Neuronal stem cell (in vitro differentiated cells): Measurements from ENCODE around the gene IRF2BPL.
A peak's percentile ranks its signal among the peaks of the same experiment; 100 is the strongest.

Source experiments
- DNase-seq: peaks from one replicate; pipeline ENCODE4 v3.0.0-alpha.2; 2013; ENCODE audit warnings: low spot score
- H2AFZ ChIP-seq: one replicate; pipeline ENCODE4 v1.6.1; 2013; ENCODE audit warnings: mild to moderate bottlenecking, low read length, inconsistent platforms
- H2AK5ac ChIP-seq: 2 replicates; pipeline ENCODE4 v1.6.1; 2013; ENCODE audit warnings: low read depth, mild to moderate bottlenecking, inconsistent platforms, low read length, moderate library complexity, mixed read lengths
- H2BK120ac ChIP-seq: 2 replicates; pipeline ENCODE4 v1.6.1; 2013; ENCODE audit warnings: low read depth, mild to moderate bottlenecking, inconsistent platforms, low read length, moderate library complexity, mixed read lengths
- H2BK12ac ChIP-seq: one replicate; pipeline ENCODE4 v1.6.1; 2013; ENCODE audit warnings: low read length, inconsistent platforms
- H2BK15ac ChIP-seq: 2 replicates; pipeline ENCODE4 v1.6.1; 2013; ENCODE audit warnings: mild to moderate bottlenecking, low read length, inconsistent platforms, mixed read lengths
- H2BK5ac ChIP-seq: one replicate; pipeline ENCODE4 v1.6.1; 2013; ENCODE audit warnings: inconsistent platforms, mild to moderate bottlenecking, low read length, moderate library complexity
- H3K14ac ChIP-seq: one replicate; pipeline ENCODE4 v1.6.1; 2013; ENCODE audit warnings: low read length, inconsistent platforms
- H3K18ac ChIP-seq: 2 replicates; pipeline ENCODE4 v1.6.1; 2013; ENCODE audit warnings: low read length, inconsistent platforms
- H3K23ac ChIP-seq: 2 replicates; pipeline ENCODE4 v1.6.1; 2013; ENCODE audit warnings: low read depth, mild to moderate bottlenecking, mixed read lengths, low read length, inconsistent platforms; ENCODE audit not compliant: poor library complexity
- H3K27ac ChIP-seq: replicated peaks from 3 replicates; pipeline ENCODE4 v1.5.1; 2013; ENCODE audit warnings: low read length, inconsistent platforms
- H3K27me3 ChIP-seq, 3 experiments: 2 replicates each; pipeline ENCODE4 v1.6.1; 2013; ENCODE audit warnings: low read length in 3 of 3, mild to moderate bottlenecking in 2 of 3, inconsistent platforms in 1 of 3, low read depth in 1 of 3, mixed read lengths in 1 of 3, moderate library complexity in 1 of 3; ENCODE audit not compliant: control insufficient read depth in 3 of 3, insufficient read depth in 3 of 3
- H3K36me3 ChIP-seq, 2 donors: replicated peaks in 1 of 2; 2 replicates each; pipeline ENCODE4 v1.6.1; 2013; ENCODE audit warnings: low read length in 2 of 2; ENCODE audit not compliant: control insufficient read depth in 2 of 2, insufficient read depth in 2 of 2
- H3K4ac ChIP-seq: 2 replicates; pipeline ENCODE4 v1.6.1; 2013; ENCODE audit warnings: inconsistent platforms, mild to moderate bottlenecking, low read length, moderate library complexity
- H3K4me1 ChIP-seq, 2 donors: 1 replicate in 1 of 2; 2 replicates in 1 of 2; pipeline ENCODE4 v1.6.1; 2013; ENCODE audit warnings: low read length in 2 of 2, low read depth in 1 of 2; ENCODE audit not compliant: control insufficient read depth in 2 of 2, insufficient read depth in 1 of 2
- H3K4me2 ChIP-seq: one replicate; pipeline ENCODE4 v1.6.1; 2013; ENCODE audit warnings: mild to moderate bottlenecking, low read length, inconsistent platforms; ENCODE audit not compliant: insufficient read depth, poor library complexity, severe bottlenecking
- H3K4me3 ChIP-seq, 2 donors: 2 replicates each; pipeline ENCODE4 v1.5.1; 2013; ENCODE audit warnings: low read length in 2 of 2, mild to moderate bottlenecking in 2 of 2, inconsistent platforms in 1 of 2, moderate library complexity in 1 of 2
- H3K79me1 ChIP-seq: one replicate; pipeline ENCODE4 v1.6.1; 2013; ENCODE audit warnings: low read depth, mild to moderate bottlenecking, inconsistent platforms, low read length, moderate library complexity
- H3K9ac ChIP-seq: one replicate; pipeline ENCODE4 v1.6.1; 2013; ENCODE audit warnings: mild to moderate bottlenecking, low read depth, low read length, inconsistent platforms; ENCODE audit not compliant: poor library complexity
- H3K9me3 ChIP-seq, 2 donors: replicated peaks in 1 of 2; 2 replicates each; pipeline versions ENCODE3 to v1.6.1; 2013; ENCODE audit warnings: low read length in 2 of 2, mild to moderate bottlenecking in 2 of 2, inconsistent platforms in 1 of 2, low read depth in 1 of 2, mixed read lengths in 1 of 2, moderate library complexity in 1 of 2; ENCODE audit not compliant: control insufficient read depth in 2 of 2, insufficient read depth in 1 of 2
- H4K8ac ChIP-seq: one replicate; pipeline ENCODE4 v1.6.1; 2013; ENCODE audit warnings: low read depth, mild to moderate bottlenecking, inconsistent platforms, low read length, moderate library complexity
- H4K91ac ChIP-seq: one replicate; pipeline ENCODE4 v1.6.1; 2013; ENCODE audit warnings: low read length, low read depth, mild to moderate bottlenecking, inconsistent platforms; ENCODE audit not compliant: poor library complexity
- WGBS, 2 donors: extraction: QIAGEN DNeasy Blood & Tissue Kit; methylation state at CpG; one replicate each; pipeline ENCODE4 v1.1.7; 2013; ENCODE audit warnings: missing lambda C conversion rate in 2 of 2, mixed read lengths in 1 of 2; ENCODE audit not compliant: insufficient read length in 2 of 2, insufficient replicate concordance in 1 of 2; ENCODE audit errors: extremely low coverage in 2 of 2; 5-methylcytosine and 5-hydroxymethylcytosine counted together

IRF2BPL gene

GRCh38 chr14:77033622-77034589 is 5.4 kb upstream of the IRF2BPL start:
- Histone ChIP-seq H4K91ac (no peak overlapping the region), H3K23ac (no peak overlapping the region), H3K9me3 (no peaks in the 10 kb centered on the region), H3K9ac (no peak overlapping the region), H2BK12ac (no peak overlapping the region), H3K27ac (peak overlapping the region; percentile 82), H3K4me2 (peak overlapping the region; percentile 94), H3K79me1 (no peaks in the 10 kb centered on the region), H3K4ac (no peak overlapping the region), H2AK5ac (peak overlapping the region; percentile 78), H3K4me3 (peak overlapping the region; percentile 52 to 72), H3K18ac (peak overlapping the region; percentile 92), H2AFZ (peak overlapping the region; percentile 76), H3K14ac (no peak overlapping the region), H2BK5ac (peak overlapping the region; percentile 1), H4K8ac (no peak overlapping the region), H2BK15ac (no peak overlapping the region), H3K27me3 (peaks cover 0 to 11% (median 0%) of the 10 kb centered on the region in 3 experiments), H3K4me1 (peaks cover 29 to 52% of the 10 kb centered on the region in 2 donors), H3K36me3 (no peaks in the 10 kb centered on the region), H2BK120ac (peak overlapping the region; percentile 69)
- no CpG with 5 or more reads among the region's 37 CpGs for WGBS, 2 donors
- DNase-seq = peak; percentile 69

GRCh38 chr14:77032844-77033621 is 4.5 kb upstream of the IRF2BPL start:
- H3K36me3 ChIP-seq = no peaks in the 10 kb centered on the region
- no CpG with 5 or more reads among the region's 50 CpGs for WGBS, 2 donors
- no peaks in the 10 kb centered on the region for H3K79me1 ChIP-seq
- peaks cover 0 to 10% (median 0%) of the 10 kb centered on the region in 3 experiments for H3K27me3 ChIP-seq
- no peak overlapping the region for H4K91ac ChIP-seq
- H2AK5ac ChIP-seq = peak overlapping the region; percentile 78
- peak overlapping the region; percentile 94 for H3K4me2 ChIP-seq
- peak overlapping the region; percentile 76 for H2BK15ac ChIP-seq
- H2AFZ ChIP-seq = peak overlapping the region; percentile 76
- H2BK120ac ChIP-seq = peak overlapping the region; percentile 69
- peak overlapping the region; percentile 36 for H3K9ac ChIP-seq
- peak overlapping the region; percentile 55 for H2BK5ac ChIP-seq
- H3K27ac ChIP-seq = peak overlapping the region; percentile 82
- no peak overlapping the region for H2BK12ac ChIP-seq
- H3K4me3 ChIP-seq = peak overlapping the region; percentile 52 to 72
- no peaks in the 10 kb centered on the region for H3K9me3 ChIP-seq
- no peak overlapping the region for H3K4ac ChIP-seq
- peak; percentile 75 for DNase-seq
- H3K4me1 ChIP-seq = peaks cover 21 to 43% of the 10 kb centered on the region in 2 donors
- H4K8ac ChIP-seq = no peak overlapping the region
- H3K18ac ChIP-seq = peak overlapping the region; percentile 90
- no peak overlapping the region for H3K23ac ChIP-seq
- H3K14ac ChIP-seq = no peak overlapping the region

- Histone ChIP-seq H2BK5ac (peak overlapping the region; percentile 55), H2BK15ac (peak overlapping the region; percentile 76), H3K4me1 (peaks cover 16 to 39% of the 10 kb centered on the region in 2 donors), H4K91ac (no peak overlapping the region), H4K8ac (no peak overlapping the region), H2AFZ (peak overlapping the region; percentile 76), H3K18ac (peak overlapping the region; percentile 90), H3K79me1 (peaks cover 4% of the 10 kb centered on the region), H2BK120ac (peak overlapping the region; percentile 35), H3K23ac (no peak overlapping the region), H3K27ac (peak overlapping the region; percentile 82), H2AK5ac (no peak overlapping the region), H3K4me3 (peak overlapping the region; percentile 9 to 52), H2BK12ac (no peak overlapping the region), H3K36me3 (no peaks in the 10 kb centered on the region), H3K9ac (peak overlapping the region; percentile 36), H3K4ac (no peak overlapping the region), H3K27me3 (peaks cover 0 to 9% (median 0%) of the 10 kb centered on the region in 3 experiments), H3K9me3 (no peaks in the 10 kb centered on the region), H3K4me2 (peak overlapping the region; percentile 94), H3K14ac (no peak overlapping the region)
- no peak for DNase-seq
- no CpG with 5 or more reads among the region's 12 CpGs for WGBS, 2 donors
These were observed 4.0 kb upstream of the IRF2BPL start for GRCh38 chr14:77032491-77032843.
